Tibial nerve (tissue), 4 donors: ENCODE measurements around the gene WDFY3.

Experiments
- CTCF ChIP-seq, 5 experiments: fragments of 200-600 bp in 3 of 5; fragments of 450-650 bp in 2 of 5; sonication (generic) in 3 of 5; IDR thresholded peaks; one replicate each; pipeline ENCODE4 v1.5.1; 2016 to 2019; ENCODE audit warnings: antibody characterized with exemption in 5 of 5, mild to moderate bottlenecking in 3 of 5, moderate library complexity in 2 of 5
- EP300 ChIP-seq, 2 donors: sonication (generic); formaldehyde crosslinking; IDR thresholded peaks; one replicate each; pipeline ENCODE4 v1.6.1; 2017; ENCODE audit warnings: antibody characterized with exemption in 2 of 2, mild to moderate bottlenecking in 1 of 2

DNA sequence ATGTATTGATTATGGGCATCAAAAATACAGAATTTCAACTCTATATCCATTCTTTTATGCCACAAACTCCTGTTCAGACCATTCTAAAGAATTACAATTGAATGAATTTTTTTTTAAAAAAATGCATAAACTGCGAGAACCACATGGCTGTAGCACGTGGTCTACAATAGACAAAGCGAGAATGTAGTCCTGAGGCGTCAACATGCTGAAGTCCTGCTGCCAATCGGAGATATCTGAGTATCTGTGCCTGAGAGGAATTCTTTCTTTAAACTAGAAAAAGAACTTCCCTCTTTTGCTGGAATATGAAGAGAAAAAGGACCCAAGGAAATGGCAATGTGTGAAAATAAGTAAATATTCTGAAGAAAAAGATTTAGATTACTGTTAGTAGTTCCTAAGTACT is 277.9 kb downstream of the WDFY3 start:
- TF ChIP-seq CTCF (IDR thresholded peaks at IDR 0.05), result no peak
- no peak for TF ChIP-seq EP300 (IDR thresholded peaks at IDR 0.05)
